IPS-20b (cell line): ENCODE measurements around the gene SFXN1.
"Not testable (repeated sequence)": the region's sequence is repeated elsewhere in the genome, so short reads cannot be mapped to it uniquely, and the experiment has no call there.

ENCODE experiments used
- H3K27ac ChIP-seq: one replicate; pipeline ENCODE4 v1.5.1; 2013; ENCODE audit warnings: low read length
- H3K27me3 ChIP-seq: 2 replicates; pipeline ENCODE4 v1.6.1; 2013; ENCODE audit warnings: mild to moderate bottlenecking, low read length, inconsistent platforms; ENCODE audit not compliant: insufficient read depth
- H3K36me3 ChIP-seq: 2 replicates; pipeline ENCODE4 v1.6.1; 2013; ENCODE audit warnings: low read depth, mild to moderate bottlenecking, inconsistent platforms, low read length, moderate library complexity; ENCODE audit not compliant: insufficient read depth
- H3K4me1 ChIP-seq: 2 replicates; pipeline ENCODE4 v1.6.1; 2013; ENCODE audit warnings: mild to moderate bottlenecking, control low read depth, inconsistent platforms, low read length, moderate library complexity; ENCODE audit not compliant: insufficient read depth
- H3K4me3 ChIP-seq: 2 replicates; pipeline ENCODE4 v1.5.1; 2013; ENCODE audit warnings: mild to moderate bottlenecking, low read length, inconsistent platforms
- H3K9ac ChIP-seq: 2 replicates; pipeline ENCODE4 v1.6.1; 2013; ENCODE audit warnings: low read depth, mild to moderate bottlenecking, inconsistent platforms, low read length, moderate library complexity
- H3K9me3 ChIP-seq: 2 replicates; pipeline ENCODE4 v1.6.1; 2013; ENCODE audit warnings: mild to moderate bottlenecking, low read depth, low read length, inconsistent platforms; ENCODE audit not compliant: insufficient read depth

SFXN1 gene

DNA sequence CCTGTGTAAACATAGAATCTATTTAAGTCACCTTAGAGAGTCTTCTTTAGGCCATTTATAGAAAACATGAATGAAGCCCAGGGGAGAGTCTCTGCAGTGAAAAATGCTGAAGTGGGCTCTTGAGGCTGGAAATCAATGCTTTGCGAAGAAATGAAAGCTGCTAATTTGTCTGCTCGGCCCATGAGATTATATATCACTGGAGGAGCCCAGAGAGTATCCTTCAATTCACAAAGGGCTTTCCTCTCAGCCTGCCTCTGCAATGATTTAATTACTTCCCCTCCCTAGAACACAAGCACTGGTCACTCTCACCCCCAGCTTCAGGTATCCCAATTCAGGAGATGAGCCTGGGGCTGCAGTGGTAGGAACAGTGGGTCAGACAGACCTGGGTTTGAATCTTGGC lies 26.2 kb upstream of the SFXN1 start:
- Histone ChIP-seq H3K4me3 (no peak overlapping the region), H3K4me1 (peaks cover 7% of the 10 kb centered on the region; the same call in 1 of the 2 replicates), H3K27ac (no peak overlapping the region), H3K9ac (no peak overlapping the region), H3K9me3 (no peaks in the 10 kb centered on the region), H3K27me3 (peaks cover 13% of the 10 kb centered on the region), H3K36me3 (no peaks in the 10 kb centered on the region)

DNA sequence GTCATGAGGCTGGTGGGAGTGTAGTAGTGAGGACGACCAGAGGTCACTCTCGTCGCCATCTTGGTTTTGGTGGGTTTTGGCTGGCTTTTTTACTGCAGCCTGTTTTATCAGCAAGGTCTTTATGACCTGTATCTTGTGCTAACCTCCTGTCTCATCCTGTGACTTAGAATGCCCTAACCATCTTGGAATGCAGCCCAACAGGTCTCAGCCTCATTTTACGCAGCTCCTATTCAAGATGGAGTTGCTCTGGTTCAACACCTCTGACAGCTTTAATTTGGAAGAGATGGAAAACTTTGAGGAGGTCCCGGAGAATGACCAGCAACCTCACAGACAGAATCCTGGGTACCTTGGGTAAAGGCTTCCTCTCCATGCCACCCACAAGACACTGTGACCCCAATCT lies 24.0 kb upstream of the SFXN1 start:
- not testable (repeated sequence) for H3K9me3 ChIP-seq, H3K4me3 ChIP-seq, H3K36me3 ChIP-seq, H3K9ac ChIP-seq, H3K27ac ChIP-seq, H3K27me3 ChIP-seq, H3K4me1 ChIP-seq

DNA sequence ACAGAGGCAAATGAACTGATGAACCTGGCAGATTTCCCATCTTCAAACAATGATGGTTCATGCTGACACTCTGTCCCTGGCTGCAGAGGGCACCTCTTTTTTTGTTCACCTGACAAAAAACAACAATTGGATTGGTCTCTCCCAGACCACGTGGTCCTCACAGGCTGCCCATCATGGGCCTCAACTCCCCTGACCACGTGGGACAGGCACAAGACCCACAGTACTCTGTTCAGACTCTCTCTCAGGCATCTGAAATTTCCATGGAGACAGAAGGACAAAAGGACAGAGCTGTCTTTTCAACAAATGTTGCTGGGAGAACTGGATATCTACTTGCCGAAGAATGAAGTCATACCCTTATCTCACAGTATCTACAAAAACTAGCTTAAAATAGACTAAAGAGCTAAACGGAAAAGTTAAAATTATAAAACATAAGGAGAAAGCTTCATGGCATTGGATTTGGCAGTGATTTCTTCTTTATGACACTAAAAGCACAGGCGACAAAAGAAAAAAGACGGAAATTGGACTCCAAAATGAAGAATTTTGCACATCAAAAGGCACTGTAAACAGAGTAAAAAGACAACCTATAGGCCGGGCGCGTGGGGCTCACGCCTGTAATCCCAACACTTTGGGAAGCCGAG lies 22.1 kb upstream of the SFXN1 start:
- Histone ChIP-seq H3K9me3 (no peaks in the 10 kb centered on the region), H3K4me3 (no peak overlapping the region)

DNA sequence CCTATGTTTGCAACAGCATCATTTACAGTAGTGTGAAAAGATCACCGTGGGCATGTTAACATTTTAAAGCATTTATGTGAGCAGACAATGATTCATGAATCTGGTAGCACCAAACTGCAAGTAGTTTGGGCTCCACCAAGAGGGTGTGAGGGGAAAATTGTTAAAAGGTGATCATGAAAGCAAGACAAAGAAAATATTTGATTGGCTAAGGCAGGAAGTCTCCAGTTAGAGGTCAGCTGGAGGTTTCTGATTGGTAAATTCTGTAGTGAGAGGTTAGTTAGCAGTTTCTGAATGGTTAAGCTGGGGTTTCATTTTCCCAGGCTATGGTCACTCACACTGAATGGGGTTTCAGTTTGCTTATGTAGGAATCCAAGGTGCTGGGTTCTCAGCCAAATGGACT lies 20.9 kb upstream of the SFXN1 start:
- Histone ChIP-seq H3K9me3 (no peaks in the 10 kb centered on the region), H3K9ac (no peak overlapping the region), H3K4me1 (no peaks in the 10 kb centered on the region), H3K4me3 (no peak overlapping the region), H3K27ac (no peak overlapping the region), H3K27me3 (no peaks in the 10 kb centered on the region; the same call in 1 of the 2 replicates), H3K36me3 (no peaks in the 10 kb centered on the region)

More for the DNA sequence above, 22.1 kb upstream of the SFXN1 start:
- H3K27ac ChIP-seq, result no peak overlapping the region
- H3K4me1 ChIP-seq, result no peaks in the 10 kb centered on the region
- no peaks in the 10 kb centered on the region for H3K36me3 ChIP-seq
- no peak overlapping the region for H3K9ac ChIP-seq
- no peaks in the 10 kb centered on the region; the same call in 1 of the 2 replicates for H3K27me3 ChIP-seq

DNA sequence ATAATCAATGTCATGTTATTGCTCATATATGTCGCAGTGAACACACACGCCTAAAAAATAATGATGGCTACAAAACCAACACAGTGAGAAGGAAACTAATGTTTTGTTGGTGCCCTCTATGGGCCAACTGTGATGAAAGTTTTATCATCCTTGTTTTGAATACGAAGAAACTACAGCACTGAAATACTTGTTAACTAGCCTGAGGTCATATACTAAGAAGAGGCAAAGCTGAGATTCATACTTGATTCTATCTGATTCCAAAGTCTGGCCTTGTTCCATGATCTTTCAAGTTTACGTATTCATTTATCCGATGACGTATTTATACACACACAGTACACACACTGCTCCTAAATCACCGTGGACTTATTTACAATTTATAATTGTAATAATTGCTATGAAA lies 18.2 kb upstream of the SFXN1 start:
- no peaks in the 10 kb centered on the region for H3K4me1 ChIP-seq
- H3K9me3 ChIP-seq, result no peaks in the 10 kb centered on the region
- H3K4me3 ChIP-seq, result no peak overlapping the region
- no peaks in the 10 kb centered on the region for H3K27me3 ChIP-seq
- H3K27ac ChIP-seq, result no peak overlapping the region
- no peaks in the 10 kb centered on the region for H3K36me3 ChIP-seq
- no peak overlapping the region for H3K9ac ChIP-seq

DNA sequence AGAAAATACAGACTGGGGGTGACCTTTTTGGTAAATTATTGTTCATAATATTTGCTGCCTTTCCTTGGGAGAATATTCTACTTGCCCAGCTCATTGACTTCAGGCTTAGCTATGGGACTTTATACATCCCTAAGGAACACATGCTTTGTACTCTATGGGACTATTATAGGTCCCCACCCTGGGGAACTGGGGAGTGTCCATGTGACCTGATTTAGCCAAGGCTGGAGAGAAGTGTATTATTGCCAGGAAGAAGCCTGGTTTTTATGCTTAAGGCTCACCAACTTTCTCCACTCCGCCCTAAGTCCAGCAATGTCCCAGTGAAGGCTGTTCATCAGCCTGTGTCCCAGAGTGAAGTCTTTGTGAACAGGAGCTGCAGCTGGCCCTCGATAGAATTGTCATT lies 17.8 kb upstream of the SFXN1 start:
- H3K27ac ChIP-seq, result no peak overlapping the region
- H3K9ac ChIP-seq, result no peak overlapping the region
- no peaks in the 10 kb centered on the region for H3K4me1 ChIP-seq
- H3K27me3 ChIP-seq, result no peaks in the 10 kb centered on the region
- H3K9me3 ChIP-seq, result no peaks in the 10 kb centered on the region
- H3K36me3 ChIP-seq, result no peaks in the 10 kb centered on the region
- H3K4me3 ChIP-seq, result no peak overlapping the region

DNA sequence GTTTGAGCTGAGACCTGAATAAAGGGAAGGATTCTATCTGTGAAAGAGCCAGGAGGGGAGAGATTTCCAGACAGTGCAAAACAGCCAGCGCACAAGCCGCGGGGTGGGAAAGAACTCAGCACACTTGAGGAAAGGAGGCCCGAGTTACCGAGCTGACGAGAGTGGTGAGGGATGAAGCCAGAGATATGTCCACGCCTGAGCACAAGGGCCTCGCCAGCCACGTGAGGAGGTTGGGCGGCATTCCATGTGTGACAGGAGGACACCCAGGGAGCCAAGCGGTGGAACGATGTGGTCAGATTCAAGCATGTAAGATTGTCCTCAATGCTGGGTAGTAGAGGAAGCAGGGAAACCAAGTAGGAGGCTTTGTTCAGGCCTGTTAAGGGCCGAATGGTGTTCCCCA lies 17.0 kb upstream of the SFXN1 start:
- H3K27ac ChIP-seq, result no peak overlapping the region
- H3K4me1 ChIP-seq, result no peaks in the 10 kb centered on the region
- peaks cover 3% of the 10 kb centered on the region; the same call in 1 of the 2 replicates for H3K27me3 ChIP-seq
- H3K36me3 ChIP-seq, result no peaks in the 10 kb centered on the region
- H3K4me3 ChIP-seq, result no peak overlapping the region
- H3K9ac ChIP-seq, result no peak overlapping the region
- no peaks in the 10 kb centered on the region for H3K9me3 ChIP-seq

DNA sequence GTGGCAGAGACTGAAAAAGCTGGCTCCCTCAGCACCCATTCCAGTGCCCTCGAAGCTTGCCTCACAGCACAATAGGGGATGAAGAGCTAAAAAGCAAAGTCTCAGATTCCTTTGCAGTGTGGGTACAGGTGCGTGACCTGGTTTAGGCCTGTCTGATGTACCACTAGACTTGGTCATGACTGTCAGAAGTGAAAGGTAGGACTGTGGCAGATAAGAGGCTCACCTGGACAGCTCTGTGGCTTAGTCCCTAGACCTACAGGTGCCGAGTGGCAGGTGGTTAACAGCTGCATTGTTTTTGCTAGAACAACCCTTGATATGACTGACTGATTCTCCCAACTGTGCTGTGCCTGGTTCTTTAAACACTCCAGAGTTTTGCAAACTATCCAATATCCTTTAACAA lies 14.7 kb upstream of the SFXN1 start:
- H3K9me3 ChIP-seq, result no peaks in the 10 kb centered on the region
- H3K9ac ChIP-seq, result no peak overlapping the region
- H3K27me3 ChIP-seq, result peaks cover 4% of the 10 kb centered on the region; the same call in 1 of the 2 replicates
- no peaks in the 10 kb centered on the region for H3K36me3 ChIP-seq
- H3K4me3 ChIP-seq, result no peak overlapping the region
- no peak overlapping the region for H3K27ac ChIP-seq
- no peaks in the 10 kb centered on the region for H3K4me1 ChIP-seq

DNA sequence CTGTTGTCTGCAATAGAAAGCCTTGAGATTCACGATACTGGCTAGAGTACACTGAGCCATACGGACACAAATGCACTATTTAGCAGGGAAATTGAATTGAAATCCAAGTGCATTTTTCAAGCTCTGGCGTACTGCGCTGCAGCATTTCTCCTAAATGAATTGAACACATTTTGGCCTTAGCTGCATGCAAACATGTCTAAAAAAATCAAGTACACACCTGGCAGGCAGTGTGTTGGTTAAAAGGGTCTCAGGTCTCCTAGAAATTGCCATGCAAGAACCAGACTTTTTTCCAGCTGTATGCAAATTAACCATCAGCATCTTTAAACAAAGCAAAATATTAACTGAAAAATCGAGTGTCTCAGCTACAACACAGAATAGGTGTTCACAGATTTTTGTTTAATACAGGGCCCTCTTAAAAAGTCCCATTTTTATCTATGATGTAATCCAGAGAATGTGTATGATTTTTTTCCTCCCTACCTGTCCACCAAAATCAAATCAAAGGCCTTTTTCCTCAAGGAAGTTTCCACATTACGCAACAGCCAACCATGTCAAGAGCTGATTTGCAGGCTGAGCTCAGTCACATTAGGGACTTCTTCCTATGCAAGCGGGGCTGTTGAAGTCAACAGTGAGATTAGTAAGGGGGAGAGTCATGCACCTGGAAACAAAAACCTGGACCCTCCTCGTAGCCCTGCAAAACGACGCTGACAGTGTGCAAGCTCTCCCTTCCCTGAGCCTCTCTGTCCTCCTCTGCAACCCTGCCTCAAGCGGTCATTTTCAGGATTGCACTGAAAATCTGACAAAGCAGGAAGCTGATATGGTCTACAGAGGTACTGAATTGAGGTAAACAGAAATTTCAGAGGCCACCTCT lies 14.1 kb upstream of the SFXN1 start:
- Histone ChIP-seq H3K27ac (no peak overlapping the region), H3K9ac (no peak overlapping the region), H3K27me3 (peaks cover 4% of the 10 kb centered on the region; the same call in 1 of the 2 replicates), H3K4me1 (no peaks in the 10 kb centered on the region), H3K4me3 (no peak overlapping the region), H3K36me3 (no peaks in the 10 kb centered on the region), H3K9me3 (no peaks in the 10 kb centered on the region)

DNA sequence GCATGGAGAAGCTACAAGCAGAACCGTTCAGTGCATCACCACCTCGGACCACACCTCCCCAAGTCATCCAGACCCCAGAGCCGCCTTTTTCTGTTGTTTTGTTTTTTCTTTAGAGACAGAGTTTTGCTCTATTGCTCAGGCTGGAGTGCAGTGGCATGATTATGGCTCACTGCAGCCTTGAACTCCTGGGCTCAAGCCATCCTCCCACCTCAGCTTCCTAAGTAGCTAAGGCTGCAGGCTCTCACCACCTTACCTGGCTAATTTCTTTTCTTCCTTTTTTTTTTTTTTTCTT lies 13.5 kb upstream of the SFXN1 start:
- no peaks in the 10 kb centered on the region for H3K36me3 ChIP-seq
- H3K4me3 ChIP-seq, result no peak overlapping the region
- H3K9ac ChIP-seq, result no peak overlapping the region
- no peaks in the 10 kb centered on the region for H3K4me1 ChIP-seq
- no peaks in the 10 kb centered on the region for H3K9me3 ChIP-seq
- no peak overlapping the region for H3K27ac ChIP-seq
- peaks cover 4% of the 10 kb centered on the region; the same call in 1 of the 2 replicates for H3K27me3 ChIP-seq

DNA sequence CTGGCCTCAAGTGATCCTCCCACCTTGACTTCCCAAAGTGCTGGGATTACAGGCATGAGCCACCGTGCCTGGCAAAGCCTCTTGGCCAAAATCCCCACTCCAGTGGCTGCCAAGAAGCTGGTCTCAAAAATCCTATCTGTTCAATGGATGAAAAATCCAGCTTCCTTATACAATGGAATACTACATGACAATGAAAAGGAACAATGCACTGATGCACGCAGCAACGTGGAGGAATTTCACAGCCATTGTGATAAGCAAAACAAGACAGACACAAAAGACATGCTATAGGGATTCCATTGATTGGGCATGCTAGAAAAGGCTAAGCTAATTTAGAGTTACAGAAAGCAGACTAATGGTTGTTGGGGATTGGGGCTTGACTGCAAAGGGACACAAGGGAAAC lies 13.1 kb upstream of the SFXN1 start:
- peaks cover 4% of the 10 kb centered on the region; the same call in 1 of the 2 replicates for H3K27me3 ChIP-seq

DNA sequence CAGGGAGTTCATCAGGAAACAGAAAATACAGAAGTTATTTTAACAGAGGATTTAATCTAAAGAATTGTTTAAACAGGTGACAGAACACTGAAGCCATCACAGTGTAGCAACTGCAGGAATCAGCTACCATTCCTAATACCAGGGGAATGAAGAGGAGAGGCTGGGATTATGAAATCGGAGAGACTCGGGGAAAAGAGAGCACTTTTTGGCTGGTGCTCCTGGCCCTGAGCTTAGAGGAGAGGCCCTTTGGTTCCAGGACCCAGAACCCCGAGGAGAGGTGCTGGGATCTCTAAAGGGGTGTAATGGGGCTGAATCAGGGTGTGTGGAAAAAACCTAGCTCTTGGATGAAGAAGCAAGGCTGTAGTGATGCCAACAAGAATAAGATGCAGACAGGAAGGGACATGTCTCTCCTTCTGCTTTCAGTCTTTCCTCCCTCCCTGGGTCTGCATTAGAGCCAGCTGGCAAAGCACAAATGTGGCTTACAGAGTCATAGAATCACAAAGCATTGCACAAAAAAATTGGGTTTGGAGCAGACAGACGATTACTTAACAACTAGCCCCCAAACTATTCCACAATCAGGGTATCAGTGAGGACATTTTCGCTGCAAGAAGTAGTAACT lies 11.6 kb upstream of the SFXN1 start:
- no peak overlapping the region for H3K4me3 ChIP-seq
- H3K36me3 ChIP-seq, result no peaks in the 10 kb centered on the region
- H3K27me3 ChIP-seq, result peaks cover 4% of the 10 kb centered on the region; the same call in 1 of the 2 replicates
- H3K9me3 ChIP-seq, result no peaks in the 10 kb centered on the region
- H3K4me1 ChIP-seq, result no peaks in the 10 kb centered on the region
- no peak overlapping the region for H3K27ac ChIP-seq
- no peak overlapping the region for H3K9ac ChIP-seq

More for the DNA sequence above, 13.1 kb upstream of the SFXN1 start:
- Histone ChIP-seq H3K9ac (no peak overlapping the region), H3K9me3 (no peaks in the 10 kb centered on the region), H3K4me3 (no peak overlapping the region), H3K27ac (no peak overlapping the region), H3K36me3 (no peaks in the 10 kb centered on the region), H3K4me1 (no peaks in the 10 kb centered on the region)
